T47D (cell line): ENCODE results near the gene NOTCH1.

ENCODE experiments used
- DNase-seq, 2 experiments: peaks; one replicate each; pipeline versions ENCODE4 v3.0.0 to v3.0.0-alpha.2; 2011 to 2012; ENCODE audit warnings: low read depth in 1 of 2, low spot score in 1 of 2
- JUND ChIP-seq: IDR thresholded peaks from 2 replicates; pipeline ENCODE4 v1.6.1; 2012; ENCODE audit warnings: low read depth
- in situ Hi-C: cut with HindIII; loops from 2 replicates; pipeline ENCODE4 v1.10.0; 2016; ENCODE audit warnings: low sequenced_read_pairs, low pct_unique_long_range_greater_than_20kb

Gene NOTCH1

GRCh38 chr9:136534366-136534765, 11.5 kb downstream of the NOTCH1 start:
- in situ Hi-C loops, result no loop called here
- DNase-seq, result no peak
- TF ChIP-seq JUND, result no peak

- DNase-seq, result no peak
- in situ Hi-C loops, result no loop called here
- TF ChIP-seq JUND, result no peak
Measured at GRCh38 chr9:136533775-136534157, 12.1 kb downstream of the NOTCH1 start.

- DNase-seq, result no peak
- in situ Hi-C loops, result no loop called here
- no peak for TF ChIP-seq JUND
Measured at GRCh38 chr9:136532799-136533774, 12.8 kb downstream of the NOTCH1 start.

- in situ Hi-C loops, result no loop called here
- DNase-seq, result no peak
- TF ChIP-seq JUND, result no peak
Measured at GRCh38 chr9:136531904-136532798, 13.7 kb downstream of the NOTCH1 start.

GRCh38 chr9:136531186-136531903, 14.5 kb downstream of the NOTCH1 start:
- in situ Hi-C loops, result no loop called here
- TF ChIP-seq JUND, result no peak

GRCh38 chr9:136530461-136531089, 15.3 kb downstream of the NOTCH1 start:
- DNase-seq, result no peak
- in situ Hi-C loops, result no loop called here

More at GRCh38 chr9:136531186-136531903, 14.5 kb downstream of the NOTCH1 start:
- DNase-seq, result no peak

GRCh38 chr9:136529516-136530460, 16.1 kb downstream of the NOTCH1 start:
- TF ChIP-seq JUND, result no peak
- in situ Hi-C loops, result no loop called here
- peak in 1 of 2 experiments; percentile 57 for DNase-seq

More at GRCh38 chr9:136530461-136531089, 15.3 kb downstream of the NOTCH1 start:
- no peak for TF ChIP-seq JUND

- in situ Hi-C loops, result no loop called here
- no peak for TF ChIP-seq JUND
- no peak for DNase-seq
Measured at GRCh38 chr9:136528716-136529341, 17.0 kb downstream of the NOTCH1 start.

GRCh38 chr9:136527721-136528710, 17.8 kb downstream of the NOTCH1 start:
- in situ Hi-C loops, result no loop called here
- peak; percentile 34 to 73 for DNase-seq
- no peak for TF ChIP-seq JUND

GRCh38 chr9:136527131-136527530, 18.7 kb downstream of the NOTCH1 start:
- in situ Hi-C loops, result no loop called here
- TF ChIP-seq JUND, result no peak
- DNase-seq, result no peak
